Prostate gland (tissue), 2 donors: ENCODE data around the gene CBX2.

Source experiments
- CTCF ChIP-seq, 4 experiments: fragments of 200-600 bp in 2 of 4; fragments of 450-650 bp in 2 of 4; sonication (generic) in 2 of 4; IDR thresholded peaks; 1 replicate in 3 of 4; 2 replicates in 1 of 4; pipeline ENCODE4 v1.5.1; 2016 to 2019; ENCODE audit warnings: antibody characterized with exemption in 4 of 4, mild to moderate bottlenecking in 2 of 4, moderate library complexity in 2 of 4
- POLR2A ChIP-seq: fragments of 450-650 bp; IDR thresholded peaks from one replicate; pipeline ENCODE4 v1.6.1; 2016; ENCODE audit warnings: antibody characterized with exemption, mild to moderate bottlenecking
- POLR2AphosphoS5 ChIP-seq: sonication (generic); formaldehyde crosslinking; IDR thresholded peaks from one replicate; pipeline ENCODE4 v1.6.1; 2017; ENCODE audit warnings: antibody characterized with exemption

- TF ChIP-seq POLR2A (no peak), POLR2AphosphoS5 (no peak), CTCF (IDR thresholded peaks at IDR 0.05) (no peak)
Observed at GRCh38 chr17:79747508-79748294, 30.2 kb upstream of the CBX2 start.
